ENCODE measurements around the gene MRGPRF.

Gene MRGPRF

GRCh38 chr11:68963779-68964178, 49.3 kb downstream of the MRGPRF start:
- DNase-seq (ENCODE audit: low spot score), result no peak

- DNase-seq (ENCODE audit: low spot score), result no peak
These were observed 50.4 kb downstream of the MRGPRF start for GRCh38 chr11:68962527-68963250.

- no peak for DNase-seq (ENCODE audit: low spot score)
These were observed 51.8 kb downstream of the MRGPRF start for GRCh38 chr11:68961245-68961644.

- no peak for DNase-seq (ENCODE audit: low spot score)
These were observed 52.6 kb downstream of the MRGPRF start for GRCh38 chr11:68960294-68961071.

- DNase-seq (ENCODE audit: low spot score), result no peak
These were observed 53.4 kb downstream of the MRGPRF start for GRCh38 chr11:68959465-68960293.

GRCh38 chr11:68958211-68958610, 54.8 kb downstream of the MRGPRF start:
- no peak for DNase-seq (ENCODE audit: low spot score)

GRCh38 chr11:68956547-68957254, 56.3 kb downstream of the MRGPRF start:
- no peak for DNase-seq (ENCODE audit: low spot score)

- no peak for DNase-seq (ENCODE audit: low spot score)
These were observed 56.9 kb downstream of the MRGPRF start for GRCh38 chr11:68956142-68956541.

GRCh38 chr11:68955607-68955958, 57.5 kb downstream of the MRGPRF start:
- no peak for DNase-seq (ENCODE audit: low spot score)

- DNase-seq (ENCODE audit: low spot score), result no peak
These were observed 58.0 kb downstream of the MRGPRF start for GRCh38 chr11:68954836-68955606.
